NCI-H526 (cell line): ENCODE measurements around the gene CYP4F11.
"Not testable (repeated sequence)": the region's sequence is repeated elsewhere in the genome, so short reads cannot be mapped to it uniquely, and the experiment has no call there.

Experiments used
- DNase-seq, 2 experiments: peaks; one replicate each; lab custom pipeline; 2025; lab: John Stamatoyannopoulos, UW

CYP4F11 gene

GRCh38 chr19:15923702-15924101 is 10.6 kb downstream of the CYP4F11 start:
- no peak for DNase-seq

GRCh38 chr19:15922021-15922420 is 12.3 kb downstream of the CYP4F11 start:
- DNase-seq, result no peak

DNA sequence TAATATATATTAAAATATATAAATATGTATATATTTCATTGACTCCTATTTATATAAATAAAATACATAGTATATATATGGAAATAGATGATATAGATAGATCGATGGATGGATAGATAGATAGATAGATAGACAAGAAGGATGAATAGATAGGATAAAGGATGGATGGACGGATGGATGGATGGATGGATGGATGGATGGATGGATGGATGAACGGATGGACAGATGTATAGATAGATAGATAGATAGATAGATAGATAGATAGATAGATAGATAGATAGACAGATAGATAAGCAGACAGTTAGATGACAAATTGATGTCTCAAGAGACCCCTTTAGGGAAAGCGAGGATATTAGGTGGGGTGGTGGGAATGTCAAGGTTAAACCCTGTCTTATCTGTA is 15.1 kb downstream of the CYP4F11 start:
- DNase-seq, result no peak

DNA sequence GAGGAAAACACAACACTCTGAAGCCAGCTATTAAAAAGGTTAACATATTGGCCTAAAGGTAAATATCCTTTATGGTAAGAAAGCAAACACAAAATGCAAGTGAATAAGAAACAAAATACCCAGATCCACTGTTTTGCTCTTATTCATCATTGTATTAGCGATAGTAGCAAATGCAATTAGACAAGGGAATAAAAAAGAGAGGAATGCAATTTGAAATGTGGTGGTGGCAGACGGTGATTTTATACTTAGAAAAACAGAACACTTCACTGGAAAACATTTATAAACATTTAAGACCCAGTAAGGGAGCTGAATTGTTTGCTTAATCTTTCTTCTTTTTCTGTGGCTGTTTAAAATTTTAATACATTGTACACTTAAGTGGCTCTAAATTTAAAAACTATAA is 19.2 kb downstream of the CYP4F11 start:
- no peak for DNase-seq

DNA sequence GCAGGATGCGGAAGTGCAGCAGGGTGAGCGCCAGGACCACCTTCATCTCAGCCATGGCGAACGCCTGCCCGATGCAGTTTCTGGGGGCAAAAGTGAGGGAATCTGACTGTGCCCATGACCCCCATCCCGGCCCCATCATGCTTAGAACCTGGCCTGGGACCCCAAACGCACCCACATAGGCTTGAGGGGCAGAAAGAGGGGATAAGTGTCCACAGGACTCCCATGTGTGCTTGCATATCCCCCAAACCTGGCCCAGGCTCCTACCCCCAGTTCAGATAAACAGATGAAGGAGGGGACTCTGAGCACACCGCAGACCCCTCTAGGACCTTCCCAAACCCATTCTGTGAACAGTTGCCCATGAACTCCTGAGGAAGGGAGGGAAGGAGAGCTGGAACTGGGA is 20.5 kb downstream of the CYP4F11 start:
- no peak for DNase-seq

DNA sequence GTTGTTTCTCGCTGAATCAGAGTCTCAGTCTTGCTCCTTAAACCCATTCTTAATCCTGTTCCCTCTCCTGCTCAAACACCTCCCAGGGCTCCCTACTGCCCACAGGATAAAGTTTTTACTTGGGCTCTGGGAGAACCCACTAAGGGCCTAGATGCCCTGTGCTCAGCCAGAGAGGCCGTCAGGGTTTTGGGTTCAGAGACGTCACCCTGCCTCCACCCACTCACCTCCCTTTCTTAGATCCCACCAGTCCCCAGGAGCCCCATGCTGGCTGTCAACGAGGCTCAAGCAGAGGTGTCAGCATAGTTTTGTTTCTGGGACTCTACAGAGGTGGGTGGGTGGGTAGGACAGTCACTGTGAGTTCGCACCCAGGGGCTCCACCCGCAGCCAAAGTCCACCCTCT is 20.9 kb downstream of the CYP4F11 start:
- DNase-seq, result no peak

- no peak for DNase-seq
These were observed 22.6 kb downstream of the CYP4F11 start for GRCh38 chr19:15911599-15912235.

DNA sequence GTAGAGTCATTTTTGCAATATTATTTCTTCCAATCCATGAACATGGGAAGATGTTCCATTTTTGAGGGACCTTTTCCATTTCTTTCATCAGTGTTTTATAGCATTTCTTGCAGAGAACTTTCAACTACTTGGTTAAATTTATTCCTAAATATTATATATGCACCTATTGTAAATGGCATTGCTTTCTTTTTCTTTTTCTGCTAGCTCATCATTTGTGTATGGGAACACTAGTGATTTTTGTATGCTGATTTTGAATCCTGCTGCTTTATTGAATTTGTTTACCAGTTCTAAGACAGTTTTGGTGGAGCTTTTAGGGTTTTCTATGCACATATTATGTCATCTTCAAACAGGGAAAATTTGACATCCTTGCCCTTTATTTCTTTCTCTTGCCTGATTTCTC is 29.3 kb downstream of the CYP4F11 start:
- no peak for DNase-seq

GRCh38 chr19:15902898-15903297 is 31.4 kb downstream of the CYP4F11 start:
- not testable (repeated sequence) for DNase-seq

DNA sequence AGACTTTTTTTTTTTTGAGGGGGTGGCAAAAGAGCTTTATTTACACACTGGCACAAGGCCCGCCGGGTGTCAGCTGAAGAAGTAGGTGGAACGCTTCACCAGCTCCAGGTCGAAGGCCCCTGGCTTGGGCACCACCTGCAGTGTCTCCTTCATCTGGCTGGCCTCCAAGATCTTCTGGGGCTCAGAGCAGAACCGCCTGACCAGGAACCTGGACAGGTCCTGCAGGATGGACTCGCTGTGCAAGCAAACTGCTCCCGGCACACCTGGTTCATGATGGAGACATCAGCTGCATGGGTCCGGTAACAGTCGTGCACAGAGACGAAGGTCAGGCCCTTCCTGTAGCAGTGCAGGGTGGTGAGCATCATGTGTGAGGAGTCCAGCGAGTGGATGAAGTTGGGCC is 32.1 kb downstream of the CYP4F11 start:
- DNase-seq, result no peak

- DNase-seq, result no peak
These were observed 33.8 kb downstream of the CYP4F11 start for GRCh38 chr19:15900504-15900903.

- not testable (repeated sequence) for DNase-seq
These were observed 34.3 kb downstream of the CYP4F11 start for GRCh38 chr19:15900032-15900431.

DNA sequence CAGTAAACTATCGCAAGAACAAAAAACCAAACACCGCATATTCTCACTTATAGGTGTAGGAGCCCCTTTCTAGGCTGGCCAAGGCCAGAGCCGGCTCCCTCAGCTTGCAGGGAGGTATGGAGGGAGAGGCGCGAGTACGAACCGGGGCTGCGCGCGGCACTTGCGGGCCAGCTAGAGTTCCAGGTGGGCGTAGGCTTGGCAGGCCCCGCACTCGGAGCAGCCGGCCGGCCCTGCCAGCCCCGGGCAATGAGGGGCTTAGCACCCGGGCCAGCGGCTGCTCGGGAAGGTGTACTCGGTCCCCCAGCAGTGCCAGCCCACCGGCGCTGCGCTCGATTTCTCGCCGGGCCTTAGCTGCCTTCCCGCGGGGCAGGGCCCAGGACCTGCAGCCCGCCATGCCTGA is 34.8 kb downstream of the CYP4F11 start:
- DNase-seq, result not testable (repeated sequence)

DNA sequence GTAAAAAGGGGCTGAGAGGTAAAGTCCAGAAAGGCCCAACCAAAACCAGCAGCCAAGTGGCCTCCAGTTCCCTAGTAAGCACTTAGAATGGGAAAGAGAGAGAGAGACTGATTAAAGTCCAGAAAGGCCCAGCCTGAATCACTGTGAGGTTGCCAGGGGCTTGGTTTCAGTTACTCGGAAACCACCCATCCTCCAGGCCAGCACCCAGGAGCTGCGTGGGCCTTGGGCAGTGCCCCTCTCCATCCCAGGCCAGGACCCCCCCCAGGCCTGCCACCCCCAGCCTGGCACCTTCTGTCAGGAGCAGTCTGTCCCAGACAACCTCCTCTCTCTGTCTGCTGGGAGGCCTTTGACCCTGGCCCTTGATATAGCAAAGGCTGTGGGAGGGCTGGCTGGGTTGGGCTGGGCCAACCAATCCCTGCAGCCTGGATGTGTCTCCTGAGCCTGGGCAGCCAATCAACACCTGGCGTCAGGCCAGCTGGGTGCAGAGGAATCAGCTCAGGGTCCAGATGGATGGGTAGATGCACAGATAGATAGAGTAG is 36.5 kb downstream of the CYP4F11 start, which contains the start of gene CYP4F2:
CYP4F2 (minus strand) TSS at position 337 of the 539 bp plus-strand sequence. CDS start 463 bp downstream, outside the sequence.
- no peak for DNase-seq

- no peak for DNase-seq
These were observed 37.1 kb downstream of the CYP4F11 start for GRCh38 chr19:15897026-15897737.

DNA sequence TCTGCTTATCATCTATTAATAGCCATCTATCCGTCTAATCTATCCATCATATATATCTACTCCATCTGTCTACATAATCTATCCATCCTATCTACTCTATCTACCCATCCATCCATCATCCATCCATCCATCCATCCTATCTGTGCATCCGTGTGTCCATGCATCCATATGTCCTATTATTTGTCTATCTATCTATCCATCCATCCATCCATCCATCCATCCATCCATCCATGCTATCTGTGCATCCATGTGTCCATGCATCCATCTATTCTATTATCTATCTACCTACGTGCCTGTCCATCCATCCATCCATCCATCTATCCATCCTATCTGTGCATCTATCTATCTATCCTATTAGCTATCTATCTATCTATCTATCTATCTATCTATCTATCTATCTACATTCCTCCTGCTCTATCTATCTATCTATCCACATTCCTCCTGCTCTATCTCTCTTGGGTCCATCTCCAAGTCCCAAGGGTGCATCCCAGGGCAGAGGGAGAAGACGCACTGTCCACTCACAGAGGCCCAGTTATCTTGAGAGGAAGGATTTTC is 38.4 kb downstream of the CYP4F11 start:
- no peak for DNase-seq

DNA sequence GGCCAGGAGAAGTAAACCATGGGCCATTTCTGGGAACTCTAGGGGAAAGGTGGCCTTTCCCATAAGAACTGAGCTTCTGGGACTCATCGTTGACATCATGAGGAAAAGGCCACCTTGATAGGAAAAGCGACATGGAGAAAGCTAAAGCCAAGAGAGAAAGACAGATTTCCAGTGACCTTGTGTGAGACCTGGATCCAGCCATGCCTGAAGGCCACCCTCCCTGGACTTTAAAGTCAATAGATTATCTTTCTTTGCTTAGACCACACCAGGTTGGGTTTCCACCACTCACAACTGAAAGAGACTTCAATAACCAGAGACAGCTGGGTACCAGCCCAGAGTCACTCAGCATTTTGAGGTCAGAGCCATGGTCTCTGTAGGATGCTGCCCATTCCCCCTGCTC is 40.0 kb downstream of the CYP4F11 start:
- no peak for DNase-seq

DNA sequence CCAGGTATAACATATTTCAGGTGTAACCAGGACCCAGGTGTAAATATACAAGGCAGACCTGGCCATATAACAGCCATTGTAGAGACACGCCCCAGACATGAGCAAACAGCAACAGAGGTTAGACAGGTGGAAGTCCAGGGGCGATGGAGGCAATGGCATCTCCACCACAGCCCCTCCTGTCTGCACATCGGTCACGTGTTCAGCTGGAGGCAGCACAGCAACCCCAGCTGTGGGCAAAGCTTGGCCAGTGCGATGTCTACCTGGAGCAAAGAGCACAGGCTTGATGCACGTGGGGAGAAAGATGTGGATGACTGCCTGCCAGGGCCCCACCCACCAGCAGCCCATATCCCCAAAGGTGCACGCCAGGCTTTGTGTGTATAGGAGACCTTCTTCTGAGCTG is 40.9 kb downstream of the CYP4F11 start:
- DNase-seq, result no peak

- DNase-seq, result no peak
These were observed 42.3 kb downstream of the CYP4F11 start for GRCh38 chr19:15892012-15892411.

GRCh38 chr19:15891434-15891833 is 42.9 kb downstream of the CYP4F11 start:
- no peak for DNase-seq

- DNase-seq, result not testable (repeated sequence)
These were observed 45.0 kb downstream of the CYP4F11 start for GRCh38 chr19:15889339-15889738.

- DNase-seq, result no peak
These were observed 48.4 kb downstream of the CYP4F11 start for GRCh38 chr19:15885919-15886318.

- no peak for DNase-seq
These were observed 49.2 kb downstream of the CYP4F11 start for GRCh38 chr19:15885167-15885566.
